Tibial nerve (tissue), 4 donors: Measurements from ENCODE around the gene CHAMP1. TPM values are rescaled to one million over a fixed set of nuclear protein-coding genes. Genes with fewer than 3 reads are reported as not detected.

Experiments
- DNase-seq, 2 donors: peaks; one replicate each; pipeline ENCODE4 v3.0.0-alpha.2; 2019; ENCODE audit warnings: low spot score in 2 of 2
- H3K27ac ChIP-seq, 4 donors: fragments of 200-600 bp; sonication (generic) in 3 of 4; one replicate each; pipeline ENCODE4 v1.5.1; 2017 to 2019; ENCODE audit warnings: mild to moderate bottlenecking in 1 of 4
- H3K27me3 ChIP-seq, 2 donors: fragments of 200-600 bp; sonication (generic) in 1 of 2; one replicate each; pipeline versions ENCODE4 v1.5.1 to v1.6.0; 2017 to 2019
- H3K36me3 ChIP-seq, 3 donors: fragments of 200-600 bp; sonication (generic); one replicate each; pipeline ENCODE4 v1.5.1; 2018 to 2019
- H3K4me1 ChIP-seq, 4 donors: fragments of 200-600 bp; sonication (generic) in 3 of 4; one replicate each; pipeline ENCODE4 v1.5.1; 2017 to 2019
- H3K4me3 ChIP-seq, 4 donors: fragments of 200-600 bp; sonication (generic) in 3 of 4; one replicate each; pipeline ENCODE4 v1.5.1; 2017 to 2019; ENCODE audit warnings: mild to moderate bottlenecking in 1 of 4, moderate library complexity in 1 of 4
- H3K9me3 ChIP-seq, 4 donors: fragments of 200-600 bp; sonication (generic) in 3 of 4; one replicate each; pipeline ENCODE4 v1.5.1; 2017 to 2019
- CTCF ChIP-seq, 5 experiments: fragments of 200-600 bp in 3 of 5; fragments of 450-650 bp in 2 of 5; sonication (generic) in 3 of 5; IDR thresholded peaks; one replicate each; pipeline ENCODE4 v1.5.1; 2016 to 2019; ENCODE audit warnings: antibody characterized with exemption in 5 of 5, mild to moderate bottlenecking in 3 of 5, moderate library complexity in 2 of 5
- EP300 ChIP-seq, 2 donors: sonication (generic); formaldehyde crosslinking; IDR thresholded peaks; one replicate each; pipeline ENCODE4 v1.6.1; 2017; ENCODE audit warnings: antibody characterized with exemption in 2 of 2, mild to moderate bottlenecking in 1 of 2
- POLR2A ChIP-seq, 2 donors: fragments of 450-650 bp; IDR thresholded peaks; one replicate each; pipeline ENCODE4 v1.6.1; 2017; ENCODE audit warnings: antibody characterized with exemption in 2 of 2, mild to moderate bottlenecking in 2 of 2, moderate library complexity in 2 of 2
- WGBS, 2 donors: methylation state at CpG; one replicate each; pipeline ENCODE4 v1.1.5; 2018; 5-methylcytosine and 5-hydroxymethylcytosine counted together
- total RNA-seq, 4 donors: library from RNA; depleted of rRNA; stranded (reverse); fragments of >200 nt; gene quantifications; one replicate each; pipeline ENCODE4 v1.1.0, GENCODE V29; 2016

The CHAMP1 gene, protein sequence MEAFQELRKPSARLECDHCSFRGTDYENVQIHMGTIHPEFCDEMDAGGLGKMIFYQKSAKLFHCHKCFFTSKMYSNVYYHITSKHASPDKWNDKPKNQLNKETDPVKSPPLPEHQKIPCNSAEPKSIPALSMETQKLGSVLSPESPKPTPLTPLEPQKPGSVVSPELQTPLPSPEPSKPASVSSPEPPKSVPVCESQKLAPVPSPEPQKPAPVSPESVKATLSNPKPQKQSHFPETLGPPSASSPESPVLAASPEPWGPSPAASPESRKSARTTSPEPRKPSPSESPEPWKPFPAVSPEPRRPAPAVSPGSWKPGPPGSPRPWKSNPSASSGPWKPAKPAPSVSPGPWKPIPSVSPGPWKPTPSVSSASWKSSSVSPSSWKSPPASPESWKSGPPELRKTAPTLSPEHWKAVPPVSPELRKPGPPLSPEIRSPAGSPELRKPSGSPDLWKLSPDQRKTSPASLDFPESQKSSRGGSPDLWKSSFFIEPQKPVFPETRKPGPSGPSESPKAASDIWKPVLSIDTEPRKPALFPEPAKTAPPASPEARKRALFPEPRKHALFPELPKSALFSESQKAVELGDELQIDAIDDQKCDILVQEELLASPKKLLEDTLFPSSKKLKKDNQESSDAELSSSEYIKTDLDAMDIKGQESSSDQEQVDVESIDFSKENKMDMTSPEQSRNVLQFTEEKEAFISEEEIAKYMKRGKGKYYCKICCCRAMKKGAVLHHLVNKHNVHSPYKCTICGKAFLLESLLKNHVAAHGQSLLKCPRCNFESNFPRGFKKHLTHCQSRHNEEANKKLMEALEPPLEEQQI
- 10 to 100 TPM; 19.6 to 42.3 (median 31.4) TPM for total RNA-seq

- H3K4me3 ChIP-seq: peak within 1 kb of the TSS; percentile 76 to 90 (median 82)
- H3K27me3 ChIP-seq: no peaks in the 10 kb centered on the region
- peaks cover 0 to 59% (median 31%) of the 10 kb centered on the region in 4 donors for H3K4me1 ChIP-seq
- DNase-seq: peak; percentile 90 to 91
- WGBS, 2 donors: 0% methylated on average over 27 to 38 of the region's 107 CpGs
- peak in 2 of 5 experiments; percentile 29 to 56 for TF ChIP-seq CTCF (IDR thresholded peaks at IDR 0.05)
- peak in 1 of 2 donors; percentile 80 for TF ChIP-seq EP300 (IDR thresholded peaks at IDR 0.05)
- TF ChIP-seq POLR2A (IDR thresholded peaks at IDR 0.05): peak; percentile 82 to 85
- no peaks in the 10 kb centered on the region for H3K9me3 ChIP-seq
- H3K27ac ChIP-seq: peak within 1 kb of the TSS; percentile 73 to 94 (median 89)
- H3K36me3 ChIP-seq: peaks cover 0 to 6% (median 0%) of the 10 kb centered on the region in 3 donors
Measured at GRCh38 chr13:114314074-114314912, at the start of gene CHAMP1. TSS of gene CHAMP1 (plus strand) at chr13:114314503. CDS start at chr13:114323843, 9,340 bp downstream.

DNA sequence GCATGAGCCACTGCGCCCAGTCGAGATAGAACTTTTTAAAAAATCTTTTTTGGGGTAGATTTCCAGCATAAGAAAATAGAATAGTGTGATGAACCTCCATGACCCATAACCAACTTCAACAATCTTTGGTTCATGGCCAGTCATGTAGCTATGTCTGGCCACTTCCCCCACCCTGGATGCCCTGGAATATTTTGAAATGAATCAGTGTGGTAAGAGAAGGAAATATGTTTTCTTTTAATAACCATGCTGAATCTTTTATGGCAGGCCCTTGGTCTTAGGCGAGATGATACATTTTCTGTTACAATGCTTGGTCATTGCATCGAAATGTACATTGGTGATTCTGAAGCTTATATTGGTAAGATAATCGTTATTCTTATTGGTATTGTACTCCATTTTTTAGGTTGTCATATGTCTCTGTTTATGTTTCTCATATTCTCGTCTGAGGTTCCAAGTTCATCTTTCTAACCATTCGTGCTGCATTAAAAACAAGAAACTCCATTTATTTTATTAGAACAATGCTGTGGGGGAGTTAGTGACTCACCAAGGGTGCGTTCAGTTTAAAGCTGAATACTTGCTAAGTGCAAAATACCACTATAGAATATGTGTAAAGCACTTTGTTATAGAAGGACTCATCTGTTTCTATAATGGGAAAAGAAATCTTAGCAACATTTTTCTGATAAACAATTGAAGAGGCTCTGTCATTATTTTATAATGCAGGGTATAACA is 49.3 kb upstream of the CHAMP1 start:
- H3K4me1 ChIP-seq: no peaks in the 10 kb centered on the region
- no peak for DNase-seq
- no peaks in the 10 kb centered on the region for H3K27me3 ChIP-seq
- H3K27ac ChIP-seq: no peak overlapping the region
- H3K36me3 ChIP-seq: peaks cover 2 to 96% (median 18%) of the 10 kb centered on the region in 3 donors
- H3K4me3 ChIP-seq: no peak overlapping the region
- H3K9me3 ChIP-seq: no peaks in the 10 kb centered on the region
- WGBS, 2 donors: 67 to 75% methylated on average over 8 of the region's 8 CpGs
- TF ChIP-seq POLR2A (IDR thresholded peaks at IDR 0.05) (no peak), EP300 (IDR thresholded peaks at IDR 0.05) (no peak), CTCF (IDR thresholded peaks at IDR 0.05) (no peak)

GRCh38 chr13:114266241-114266640 is 48.1 kb upstream of the CHAMP1 start:
- no peak overlapping the region for H3K27ac ChIP-seq
- peaks cover 2 to 91% (median 11%) of the 10 kb centered on the region in 3 donors for H3K36me3 ChIP-seq
- DNase-seq: no peak
- no peaks in the 10 kb centered on the region for H3K4me1 ChIP-seq
- TF ChIP-seq CTCF (IDR thresholded peaks at IDR 0.05) (no peak), EP300 (IDR thresholded peaks at IDR 0.05) (no peak), POLR2A (IDR thresholded peaks at IDR 0.05) (no peak)
- no peaks in the 10 kb centered on the region for H3K27me3 ChIP-seq
- no peaks in the 10 kb centered on the region for H3K9me3 ChIP-seq
- H3K4me3 ChIP-seq: no peak overlapping the region
- WGBS, 2 donors: 94 to 95% methylated on average over 5 of the region's 5 CpGs

- TF ChIP-seq CTCF (IDR thresholded peaks at IDR 0.05) (no peak), POLR2A (IDR thresholded peaks at IDR 0.05) (no peak), EP300 (IDR thresholded peaks at IDR 0.05) (no peak)
- Histone ChIP-seq H3K4me3 (no peak overlapping the region), H3K36me3 (peaks cover 1 to 94% (median 5%) of the 10 kb centered on the region in 3 donors), H3K27me3 (no peaks in the 10 kb centered on the region), H3K9me3 (no peaks in the 10 kb centered on the region), H3K4me1 (no peaks in the 10 kb centered on the region), H3K27ac (no peak overlapping the region)
- 90 to 91% methylated on average over 6 of the region's 6 CpGs for WGBS, 2 donors
- no peak for DNase-seq
Measured at GRCh38 chr13:114268344-114269280, 45.7 kb upstream of the CHAMP1 start.
